Activated CD8-positive, alpha-beta memory T cell treated with anti-CD3 and anti-CD28 coated beads, Interleukin-2, amount 50 U/mL, for 48 hours (primary cell): ENCODE results near the gene GALNT17.
A peak's percentile ranks its signal among the peaks of the same experiment; 100 is the strongest.
"Not testable (repeated sequence)": the region's sequence is repeated elsewhere in the genome, so short reads cannot be mapped to it uniquely, and the experiment has no call there.

Experiments used
- DNase-seq: peaks from one replicate; pipeline ENCODE4 v3.0.0-alpha.2; 2020

GALNT17 gene

GRCh38 chr7:71708710-71709109, 576.8 kb downstream of the GALNT17 start:
- no peak for DNase-seq

- DNase-seq = no peak
These were observed 578.5 kb downstream of the GALNT17 start for GRCh38 chr7:71710442-71710841.

- no peak for DNase-seq
These were observed 580.8 kb downstream of the GALNT17 start for GRCh38 chr7:71712653-71713180.

GRCh38 chr7:71716690-71717089, 584.7 kb downstream of the GALNT17 start:
- DNase-seq = no peak

GRCh38 chr7:71718563-71718962, 586.6 kb downstream of the GALNT17 start:
- no peak for DNase-seq

- DNase-seq = no peak
These were observed 589.8 kb downstream of the GALNT17 start for GRCh38 chr7:71721742-71722141.

- DNase-seq = no peak
These were observed 591.9 kb downstream of the GALNT17 start for GRCh38 chr7:71723859-71724258.

GRCh38 chr7:71727347-71727746, 595.4 kb downstream of the GALNT17 start:
- no peak for DNase-seq

GRCh38 chr7:71731740-71732139, 599.8 kb downstream of the GALNT17 start:
- no peak for DNase-seq

- DNase-seq = peak; percentile 93
These were observed 601.3 kb downstream of the GALNT17 start for GRCh38 chr7:71733107-71733870.

- DNase-seq = peak; percentile 75
These were observed 604.1 kb downstream of the GALNT17 start for GRCh38 chr7:71735961-71736556.

- DNase-seq = not testable (repeated sequence)
These were observed 606.1 kb downstream of the GALNT17 start for GRCh38 chr7:71737931-71738540.

GRCh38 chr7:71739520-71740173, 607.7 kb downstream of the GALNT17 start:
- no peak for DNase-seq

- DNase-seq = no peak
These were observed 608.2 kb downstream of the GALNT17 start for GRCh38 chr7:71740174-71740560.

- DNase-seq = no peak
These were observed 614.1 kb downstream of the GALNT17 start for GRCh38 chr7:71746006-71746405.

- DNase-seq = no peak
These were observed 618.3 kb downstream of the GALNT17 start for GRCh38 chr7:71750290-71750689.

GRCh38 chr7:71752171-71752935, 620.4 kb downstream of the GALNT17 start:
- DNase-seq = peak; percentile 87

- no peak for DNase-seq
These were observed 621.3 kb downstream of the GALNT17 start for GRCh38 chr7:71753236-71753635.

GRCh38 chr7:71753956-71754664, 622.2 kb downstream of the GALNT17 start:
- no peak for DNase-seq

- DNase-seq = no peak
These were observed 622.9 kb downstream of the GALNT17 start for GRCh38 chr7:71754828-71755227.

- DNase-seq = no peak
These were observed 629.4 kb downstream of the GALNT17 start for GRCh38 chr7:71761336-71761735.
